Type B pancreatic cell (in vitro differentiated cells): Measurements from ENCODE around the gene SEMA4G. TPM values are rescaled to one million over a fixed set of nuclear protein-coding genes. Genes with fewer than 3 reads are reported as not detected.
"Not testable (repeated sequence)": the region's sequence is repeated elsewhere in the genome, so short reads cannot be mapped to it uniquely, and the experiment has no call there.

Experiments
- DNase-seq: peaks from one replicate; pipeline ENCODE4 v3.0.0; 2021; ENCODE audit warnings: mixed read lengths; ENCODE audit not compliant: unreplicated experiment; ENCODE audit errors: extremely low spot score
- H3K27ac Mint-ChIP-seq: 2 replicates; pipeline ENCODE4 v1.8.0; 2021; ENCODE audit warnings: mild to moderate bottlenecking, mixed read lengths
- H3K27me3 Mint-ChIP-seq: 2 replicates; pipeline ENCODE4 v1.8.0; 2021; ENCODE audit warnings: mixed read lengths
- H3K36me3 Mint-ChIP-seq: 2 replicates; pipeline ENCODE4 v1.8.0; 2021; ENCODE audit warnings: mixed read lengths
- H3K4me1 Mint-ChIP-seq: one replicate; pipeline ENCODE4 v1.8.0; 2021; ENCODE audit warnings: mixed read lengths; ENCODE audit not compliant: unreplicated experiment
- H3K4me3 Mint-ChIP-seq: 2 replicates; pipeline ENCODE4 v1.8.0; 2021; ENCODE audit warnings: mild to moderate bottlenecking, mixed read lengths
- H3K9me3 Mint-ChIP-seq: 2 replicates; pipeline ENCODE4 v1.8.0; 2021; ENCODE audit warnings: mixed read lengths
- CTCF ChIP-seq: fragments of 200-600 bp; sonication (generic); conservative IDR thresholded peaks from 2 replicates; pipeline ENCODE4 v1.5.0; 2021; ENCODE audit warnings: antibody characterized with exemption, mild to moderate bottlenecking
- total RNA-seq: library from RNA; stranded (reverse); gene quantifications from 2 replicates; pipeline ENCODE4 v1.2.1, GENCODE V29; 2021; ENCODE audit warnings: low replicate concordance

Gene SEMA4G
- total RNA-seq, 1 donor from 2014 or later = 46.0 TPM

- Mint-ChIP-seq H3K27ac (peak overlapping the region; percentile 77), H3K9me3 (no peaks in the 10 kb centered on the region), H3K4me1 (peaks cover 44% of the 10 kb centered on the region), H3K4me3 (peak overlapping the region; percentile 86), H3K36me3 (peaks cover 3% of the 10 kb centered on the region), H3K27me3 (no peaks in the 10 kb centered on the region)
- peak; percentile 44 for DNase-seq
- TF ChIP-seq CTCF = no peak
Measured at GRCh38 chr10:100970914-100971811, 1.9 kb downstream of the SEMA4G start.

GRCh38 chr10:100972115-100972903, 3.0 kb downstream of the SEMA4G start:
- Mint-ChIP-seq H3K4me3 (peak overlapping the region; percentile 86), H3K27me3 (no peaks in the 10 kb centered on the region), H3K9me3 (no peaks in the 10 kb centered on the region)

GRCh38 chr10:100972904-100973535, 3.7 kb downstream of the SEMA4G start:
- Mint-ChIP-seq H3K27ac (no peak overlapping the region), H3K4me3 (peak overlapping the region; percentile 51), H3K4me1 (peaks cover 43% of the 10 kb centered on the region), H3K27me3 (no peaks in the 10 kb centered on the region), H3K9me3 (no peaks in the 10 kb centered on the region), H3K36me3 (peaks cover 6% of the 10 kb centered on the region)
- no peak for TF ChIP-seq CTCF
- DNase-seq = peak; percentile 54

More at GRCh38 chr10:100972115-100972903, 3.0 kb downstream of the SEMA4G start:
- H3K27ac Mint-ChIP-seq = no peak overlapping the region
- peak; percentile 61 for DNase-seq
- TF ChIP-seq CTCF = no peak
- H3K36me3 Mint-ChIP-seq = peaks cover 6% of the 10 kb centered on the region
- H3K4me1 Mint-ChIP-seq = peaks cover 50% of the 10 kb centered on the region

- H3K4me1 Mint-ChIP-seq = peaks cover 35% of the 10 kb centered on the region
- not testable (repeated sequence) for H3K36me3 Mint-ChIP-seq, H3K4me3 Mint-ChIP-seq, H3K9me3 Mint-ChIP-seq, H3K27me3 Mint-ChIP-seq, H3K27ac Mint-ChIP-seq
- peak; percentile 13 for DNase-seq
Measured at GRCh38 chr10:100975397-100975796, 6.1 kb downstream of the SEMA4G start.

- no peaks in the 10 kb centered on the region for H3K27me3 Mint-ChIP-seq
- no peak overlapping the region for H3K4me3 Mint-ChIP-seq
- no peak overlapping the region for H3K27ac Mint-ChIP-seq
- H3K4me1 Mint-ChIP-seq = peaks cover 20% of the 10 kb centered on the region
- peak; percentile 34 for DNase-seq
- peaks cover 6% of the 10 kb centered on the region for H3K36me3 Mint-ChIP-seq
- H3K9me3 Mint-ChIP-seq = no peaks in the 10 kb centered on the region
- no peak for TF ChIP-seq CTCF
Measured at GRCh38 chr10:100976906-100977305, 7.6 kb downstream of the SEMA4G start.
